GM21390 (cell line): Measurements from ENCODE around the gene SEL1L2.

Experiments
- ATAC-seq: cut with Tn5 transposase; IDR thresholded peaks from one replicate; pipeline ENCODE4 v1.9.1; 2021; ENCODE audit not compliant: unreplicated experiment

SEL1L2 gene

GRCh38 chr20:13819885-13820645 is 170.3 kb downstream of the SEL1L2 start:
- peak; percentile 84 for ATAC-seq

DNA sequence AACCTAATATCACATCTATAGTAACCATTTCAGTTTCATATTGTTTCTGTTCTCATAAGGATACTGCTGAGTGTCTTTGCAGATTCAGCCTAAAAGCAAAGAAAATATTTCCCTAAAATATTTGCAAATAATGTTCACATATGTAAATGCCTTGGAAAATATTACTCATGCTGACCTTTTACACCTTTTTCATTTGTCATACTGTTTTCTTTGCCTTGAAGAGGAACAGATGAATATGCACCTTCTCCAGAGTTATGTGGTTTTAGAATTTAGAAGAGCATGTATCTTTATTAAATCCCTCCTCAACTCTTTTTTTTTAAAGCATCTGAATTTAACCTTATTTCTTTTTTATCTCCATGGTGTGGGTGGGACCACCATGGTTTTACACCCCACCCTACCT is 173.1 kb downstream of the SEL1L2 start:
- ATAC-seq: no peak

DNA sequence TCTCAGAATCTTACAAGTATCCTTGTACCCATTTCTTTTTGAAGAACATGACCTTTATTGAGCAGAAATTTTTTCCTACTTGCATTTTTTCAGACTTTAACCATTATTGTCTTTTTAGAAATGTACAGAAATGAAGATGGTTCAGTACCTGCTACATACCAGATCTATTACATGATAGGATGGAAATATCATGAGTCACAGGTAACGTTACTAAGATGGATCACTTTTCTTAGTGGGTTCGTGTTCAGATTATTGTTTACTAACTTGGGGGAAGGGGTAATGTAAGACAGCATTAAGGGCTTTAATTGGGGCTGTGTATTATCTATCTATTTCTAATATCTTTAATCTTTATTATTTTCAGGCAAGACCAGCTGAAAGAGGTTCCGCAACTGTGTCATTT is 173.7 kb downstream of the SEL1L2 start:
- no peak for ATAC-seq

DNA sequence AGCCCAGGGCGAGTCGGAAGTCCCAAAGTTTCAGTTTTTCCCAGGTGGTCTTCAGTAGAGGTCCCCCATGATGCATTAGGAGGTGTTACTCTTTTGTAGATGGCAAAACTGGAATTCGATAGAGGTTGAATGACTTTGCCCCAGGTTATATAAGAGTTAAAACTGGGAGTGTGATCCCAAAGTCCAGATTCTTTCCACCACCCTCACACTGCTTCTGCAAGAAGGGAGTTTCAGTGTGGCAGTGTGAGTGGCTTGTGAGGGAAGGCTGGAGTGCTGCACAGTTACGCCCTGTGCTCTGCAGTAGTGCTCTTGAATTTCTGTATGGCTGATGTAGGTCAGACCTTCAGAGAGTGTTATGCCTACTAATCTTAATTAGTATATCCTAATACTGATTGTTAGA is 175.7 kb downstream of the SEL1L2 start:
- ATAC-seq: no peak

- ATAC-seq: no peak
Observed at GRCh38 chr20:13813910-13814309, 176.5 kb downstream of the SEL1L2 start.

DNA sequence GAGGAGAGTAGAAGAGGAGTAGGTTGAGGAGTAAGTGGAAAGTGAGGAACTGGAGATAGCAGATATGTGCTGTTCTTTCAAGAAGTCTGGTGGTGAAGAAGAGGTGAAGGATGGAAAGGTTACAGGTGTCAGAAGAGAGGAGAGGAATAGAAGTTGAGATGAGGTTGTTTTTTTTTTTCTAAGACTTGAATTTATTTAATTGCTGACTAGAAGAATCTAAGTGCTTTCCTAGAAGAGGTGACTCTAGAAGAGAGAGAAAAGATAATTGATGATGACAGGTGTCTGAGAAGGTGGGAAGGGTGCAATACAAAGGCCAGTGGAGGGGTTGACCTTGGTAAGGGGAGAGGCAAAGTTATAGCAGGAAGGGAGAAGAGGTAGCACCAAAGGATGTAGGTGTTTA is 180.0 kb downstream of the SEL1L2 start:
- ATAC-seq: no peak

- no peak for ATAC-seq
Observed at GRCh38 chr20:13809855-13810254, 180.6 kb downstream of the SEL1L2 start.

DNA sequence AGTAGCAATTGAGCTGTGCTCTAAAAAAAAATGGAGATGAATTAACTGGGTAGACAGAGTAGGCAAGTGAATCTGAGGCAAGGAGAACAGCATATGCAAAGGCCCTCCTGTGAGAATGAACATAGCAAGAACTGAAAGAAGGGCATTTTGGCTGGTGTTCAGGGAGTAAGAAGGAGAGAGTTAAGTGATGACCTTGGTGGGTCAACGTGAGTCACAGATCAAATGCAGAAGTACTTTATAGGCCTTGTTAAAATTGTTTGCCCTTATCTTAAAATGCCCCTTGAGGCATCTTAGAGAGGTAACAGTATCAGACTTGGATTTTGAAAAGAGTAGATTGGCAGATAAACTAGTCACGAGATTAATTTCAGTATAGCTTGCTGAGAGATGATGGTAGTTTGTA is 181.0 kb downstream of the SEL1L2 start:
- no peak for ATAC-seq

- ATAC-seq: no peak
Observed at GRCh38 chr20:13800728-13801134, 189.7 kb downstream of the SEL1L2 start.

DNA sequence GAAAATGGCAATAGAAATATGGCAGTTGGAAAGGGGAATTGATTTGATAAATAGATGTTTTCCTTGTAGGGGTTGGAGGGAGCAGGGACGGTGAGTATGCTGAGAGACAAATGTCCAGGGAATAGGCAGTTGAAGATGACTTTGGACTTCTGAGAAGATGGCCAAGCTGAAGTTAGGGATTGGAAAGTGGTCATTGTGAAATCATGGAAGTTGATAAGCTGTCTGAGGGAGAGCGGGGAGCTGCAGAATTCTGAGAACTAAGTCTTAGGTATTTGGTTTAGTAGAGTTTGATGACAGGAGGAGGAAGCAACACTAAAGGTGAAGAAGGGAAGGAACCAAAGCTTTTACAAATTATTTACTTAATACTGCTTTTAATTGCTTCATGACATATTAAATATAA is 190.4 kb downstream of the SEL1L2 start:
- ATAC-seq: no peak
